Gastrocnemius medialis (tissue), 4 donors: ENCODE data around the gene CYTH3. TPM values are rescaled to one million over a fixed set of nuclear protein-coding genes. Genes with fewer than 3 reads are reported as not detected.

Experiments used
- ATAC-seq, 2 donors: fragments of 150-250 bp; one replicate each; pipeline ENCODE4 v1.9.1; 2016
- DNase-seq, 2 donors: peaks; one replicate each; pipeline ENCODE4 v3.0.0-alpha.2; 2019
- H3K27ac ChIP-seq, 4 donors: fragments of 200-600 bp; sonication (generic); 1 replicate in 1 of 4; 2 replicates in 3 of 4; pipeline ENCODE4 v1.5.1; 2016 to 2018; ENCODE audit warnings: mild to moderate bottlenecking in 2 of 4, moderate library complexity in 1 of 4
- H3K27me3 ChIP-seq, 3 donors: fragments of 200-600 bp; sonication (generic) in 2 of 3; 1 replicate in 1 of 3; 2 replicates in 2 of 3; pipeline versions ENCODE4 v1.5.1 to v1.6.0; 2016 to 2019; ENCODE audit warnings: mild to moderate bottlenecking in 1 of 3, moderate library complexity in 1 of 3
- H3K36me3 ChIP-seq, 2 donors: fragments of 200-600 bp; sonication (generic) in 1 of 2; one replicate each; pipeline ENCODE4 v1.5.1; 2017 to 2018
- H3K4me1 ChIP-seq, 2 donors: fragments of 200-600 bp; sonication (generic) in 1 of 2; one replicate each; pipeline ENCODE4 v1.5.1; 2016 to 2017; ENCODE audit warnings: mild to moderate bottlenecking in 2 of 2
- H3K4me3 ChIP-seq, 4 donors: fragments of 200-600 bp; sonication (generic) in 3 of 4; 1 replicate in 1 of 4; 2 replicates in 3 of 4; pipeline ENCODE4 v1.5.1; 2016 to 2019; ENCODE audit warnings: mild to moderate bottlenecking in 2 of 4
- H3K9me3 ChIP-seq, 3 donors: fragments of 200-600 bp; sonication (generic) in 2 of 3; 1 replicate in 1 of 3; 2 replicates in 2 of 3; pipeline ENCODE4 v1.5.1; 2016 to 2019
- POLR2A ChIP-seq, 2 donors: fragments of 450-650 bp; IDR thresholded peaks; one replicate each; pipeline ENCODE4 v1.6.1; 2017; ENCODE audit warnings: antibody characterized with exemption in 2 of 2, mild to moderate bottlenecking in 2 of 2, moderate library complexity in 2 of 2
- in situ Hi-C, 4 donors: fragments of 200-750 bp; cut with MboI; loops; one replicate each; pipeline versions ENCODE4 v1.15.0 to v1.8.0; 2017; ENCODE audit warnings: low sequenced_read_pairs in 4 of 4
- intact Hi-C: fragments of 100-400 bp; cut with DNase I; formaldehyde crosslinking; loops from one replicate; pipeline ENCODE4 v1.15.1; 2023; ENCODE audit warnings: low total_unique reads
- total RNA-seq, 4 donors: library from RNA; depleted of rRNA; stranded (reverse); fragments of >200 nt; gene quantifications; one replicate each; pipeline versions ENCODE4 v1.1.0 to v1.2.3, GENCODE V29; 2016
- TF ChIP-seq, protein P1 (sequence below), 5 experiments: fragments of 450-650 bp in 3 of 5; fragments of 200-600 bp in 2 of 5; sonication (generic) in 2 of 5; IDR thresholded peaks in 4 of 5; conservative IDR thresholded peaks in 1 of 5; 1 replicate in 4 of 5; 2 replicates in 1 of 5; pipeline ENCODE4 v1.5.1; 2016 to 2019; ENCODE audit warnings: antibody characterized with exemption in 5 of 5, mild to moderate bottlenecking in 3 of 5, moderate library complexity in 3 of 5

CYTH3 gene
- total RNA-seq, 4 donors from 2014 or later: 14.3 to 20.2 (median 16.7) TPM

DNA sequence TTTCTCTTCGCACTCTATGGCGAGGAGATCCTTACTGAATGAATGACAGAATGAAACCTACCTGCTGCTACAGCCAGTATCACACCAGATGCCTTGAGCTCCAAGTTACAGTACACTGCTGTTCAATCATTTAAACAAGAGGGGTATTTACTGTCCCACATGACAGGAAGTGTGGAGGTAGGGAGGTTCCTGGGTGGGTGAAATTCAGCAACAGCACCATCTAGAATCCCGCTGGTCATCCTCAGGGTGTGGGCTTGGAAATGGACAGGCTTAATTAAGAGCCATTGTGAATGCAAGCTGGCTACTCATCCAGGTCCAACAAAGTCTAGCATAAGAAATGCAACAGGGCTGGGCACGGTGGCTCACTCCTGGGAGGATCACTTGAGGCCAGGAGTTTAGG, 14.7 kb downstream of the CYTH3 start:
- Histone ChIP-seq H3K4me3 (no peak overlapping the region), H3K9me3 (no peaks in the 10 kb centered on the region), H3K36me3 (no peaks in the 10 kb centered on the region), H3K4me1 (peaks cover 41 to 64% of the 10 kb centered on the region in 2 donors), H3K27me3 (no peaks in the 10 kb centered on the region), H3K27ac (peak overlapping the region; percentile 35 to 61 (median 55))
- TF ChIP-seq, protein P1, sequence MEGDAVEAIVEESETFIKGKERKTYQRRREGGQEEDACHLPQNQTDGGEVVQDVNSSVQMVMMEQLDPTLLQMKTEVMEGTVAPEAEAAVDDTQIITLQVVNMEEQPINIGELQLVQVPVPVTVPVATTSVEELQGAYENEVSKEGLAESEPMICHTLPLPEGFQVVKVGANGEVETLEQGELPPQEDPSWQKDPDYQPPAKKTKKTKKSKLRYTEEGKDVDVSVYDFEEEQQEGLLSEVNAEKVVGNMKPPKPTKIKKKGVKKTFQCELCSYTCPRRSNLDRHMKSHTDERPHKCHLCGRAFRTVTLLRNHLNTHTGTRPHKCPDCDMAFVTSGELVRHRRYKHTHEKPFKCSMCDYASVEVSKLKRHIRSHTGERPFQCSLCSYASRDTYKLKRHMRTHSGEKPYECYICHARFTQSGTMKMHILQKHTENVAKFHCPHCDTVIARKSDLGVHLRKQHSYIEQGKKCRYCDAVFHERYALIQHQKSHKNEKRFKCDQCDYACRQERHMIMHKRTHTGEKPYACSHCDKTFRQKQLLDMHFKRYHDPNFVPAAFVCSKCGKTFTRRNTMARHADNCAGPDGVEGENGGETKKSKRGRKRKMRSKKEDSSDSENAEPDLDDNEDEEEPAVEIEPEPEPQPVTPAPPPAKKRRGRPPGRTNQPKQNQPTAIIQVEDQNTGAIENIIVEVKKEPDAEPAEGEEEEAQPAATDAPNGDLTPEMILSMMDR (IDR thresholded peaks at IDR 0.05 in 4 of 5, conservative IDR thresholded peaks at IDR 0.05 in 1 of 5): no peak
- no peak for TF ChIP-seq POLR2A (IDR thresholded peaks at IDR 0.05)
- ATAC-seq: no peak
- in situ Hi-C loops (no loop called here), intact Hi-C loops (no loop called here)
- DNase-seq: no peak

- intact Hi-C loops (no loop called here), in situ Hi-C loops (no loop called here)
- Histone ChIP-seq H3K9me3 (no peaks in the 10 kb centered on the region), H3K4me1 (peaks cover 45 to 67% of the 10 kb centered on the region in 2 donors), H3K36me3 (no peaks in the 10 kb centered on the region), H3K4me3 (no peak overlapping the region), H3K27me3 (no peaks in the 10 kb centered on the region), H3K27ac (peak overlapping the region; percentile 50 to 61 (median 56))
- DNase-seq (peak; percentile 30 to 60), ATAC-seq (peak; percentile 36 to 58)
- TF ChIP-seq, protein P1 (IDR thresholded peaks at IDR 0.05 in 4 of 5, conservative IDR thresholded peaks at IDR 0.05 in 1 of 5): no peak
- TF ChIP-seq POLR2A (IDR thresholded peaks at IDR 0.05): no peak
Measured at GRCh38 chr7:6256677-6257535, 15.5 kb downstream of the CYTH3 start.

DNA sequence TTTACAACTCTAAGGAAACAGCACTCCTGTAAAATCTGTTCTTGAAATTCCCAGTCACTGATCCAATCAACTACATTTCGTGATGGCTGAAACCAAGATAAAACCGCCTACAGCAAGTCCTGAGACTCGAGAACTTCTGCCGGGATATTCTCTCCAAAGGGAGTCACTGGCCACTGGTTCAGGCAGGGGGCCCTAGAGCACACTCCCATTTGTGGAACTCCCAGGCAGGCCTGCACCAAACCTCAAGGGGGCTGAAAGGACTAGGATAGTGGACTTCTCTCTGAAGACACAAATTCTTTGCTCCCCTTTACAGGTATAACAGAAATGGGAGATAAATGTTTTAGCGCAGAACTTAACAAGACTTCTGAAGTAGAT, 16.3 kb downstream of the CYTH3 start:
- H3K27me3 ChIP-seq: no peaks in the 10 kb centered on the region
- in situ Hi-C loops (no loop called here), intact Hi-C loops (no loop called here)
- no peaks in the 10 kb centered on the region for H3K9me3 ChIP-seq
- peaks cover 48 to 71% of the 10 kb centered on the region in 2 donors for H3K4me1 ChIP-seq
- H3K4me3 ChIP-seq: no peak overlapping the region
- no peak for ATAC-seq
- peak overlapping the region; percentile 50 to 61 (median 56) for H3K27ac ChIP-seq
- no peak for DNase-seq
- no peaks in the 10 kb centered on the region for H3K36me3 ChIP-seq
- TF ChIP-seq POLR2A (IDR thresholded peaks at IDR 0.05): no peak
- TF ChIP-seq, protein P1 (IDR thresholded peaks at IDR 0.05 in 4 of 5, conservative IDR thresholded peaks at IDR 0.05 in 1 of 5): no peak

DNA sequence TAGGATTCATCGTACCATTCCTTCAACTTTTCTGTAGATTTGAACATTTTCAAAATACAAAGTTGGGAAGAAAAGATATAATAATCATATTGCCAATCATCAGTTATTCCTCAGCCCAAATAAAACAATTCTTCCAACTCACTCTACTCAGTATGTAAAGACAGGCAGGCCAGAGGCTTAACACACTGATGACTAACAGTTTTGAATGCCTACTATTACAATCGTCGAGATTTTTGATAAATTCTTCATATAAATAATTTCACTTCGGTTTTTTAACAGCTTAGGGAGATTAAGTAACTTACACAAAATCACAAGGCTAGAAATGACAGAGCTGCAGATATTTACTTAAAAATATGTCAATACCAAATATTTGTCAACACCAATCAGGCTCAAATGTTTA, 17.6 kb downstream of the CYTH3 start:
- no peaks in the 10 kb centered on the region for H3K36me3 ChIP-seq
- no peaks in the 10 kb centered on the region for H3K9me3 ChIP-seq
- no peak for ATAC-seq
- TF ChIP-seq POLR2A (IDR thresholded peaks at IDR 0.05): no peak
- TF ChIP-seq, protein P1 (IDR thresholded peaks at IDR 0.05 in 4 of 5, conservative IDR thresholded peaks at IDR 0.05 in 1 of 5): no peak
- intact Hi-C loops (no loop called here), in situ Hi-C loops (no loop called here)
- H3K4me3 ChIP-seq: no peak overlapping the region
- DNase-seq: no peak
- H3K27ac ChIP-seq: peak overlapping the region; percentile 38 to 61 (median 51)
- no peaks in the 10 kb centered on the region for H3K27me3 ChIP-seq
- H3K4me1 ChIP-seq: peaks cover 41 to 70% of the 10 kb centered on the region in 2 donors
